A673 (cell line): Measurements from ENCODE around the gene CORO6. TPM values are rescaled to one million over a fixed set of nuclear protein-coding genes. Genes with fewer than 3 reads are reported as not detected.

ENCODE experiments used
- BruUV-seq: library from RNA; stranded (reverse); fragments of 400-500 nt; replicated peaks from 2 replicates; lab custom pipeline; 2021; lab: Mats Ljungman, UMichigan
- CTCF ChIA-PET: fragments of 300-600 bp; sonication (Branson Sonifier 250); formaldehyde crosslinking; loops from one replicate; lab custom pipeline; 2022; ENCODE audit warnings: antibody characterized with exemption; lab: Charles Lee
- POLR2A ChIA-PET: fragments of 300-600 bp; sonication (Branson Sonifier 250); formaldehyde crosslinking; loops from one replicate; lab custom pipeline; 2022; ENCODE audit warnings: antibody characterized with exemption; ENCODE audit not compliant: low non-redundant PET; lab: Charles Lee
- DNase-seq: peaks from one replicate; pipeline ENCODE4 v3.0.0-alpha.2; 2015; ENCODE audit warnings: low spot score
- H3K27ac ChIP-seq: fragments of 200-600 bp; sonication (generic); 2 replicates; pipeline ENCODE4 v1.5.1; 2016; ENCODE audit warnings: mixed run types, low read depth, mild to moderate bottlenecking, mixed read lengths, antibody characterized with exemption, low read length; ENCODE audit not compliant: poor library complexity, severe bottlenecking
- H3K27me3 ChIP-seq: fragments of 200-600 bp; sonication (generic); replicated peaks from 2 replicates; pipeline ENCODE4 v1.6.1; 2017; ENCODE audit warnings: mixed run types, low read depth, mild to moderate bottlenecking, mixed read lengths, antibody characterized with exemption, low read length; ENCODE audit not compliant: insufficient read depth, poor library complexity
- H3K36me3 ChIP-seq: fragments of 200-600 bp; sonication (generic); 2 replicates; pipeline ENCODE4 v1.6.1; 2016; ENCODE audit warnings: mixed run types, mild to moderate bottlenecking, mixed read lengths, antibody characterized with exemption, low read length; ENCODE audit not compliant: insufficient read depth, poor library complexity, severe bottlenecking
- H3K4me1 ChIP-seq: fragments of 200-600 bp; sonication (generic); 2 replicates; pipeline ENCODE4 v1.6.1; 2017; ENCODE audit warnings: mixed run types, mild to moderate bottlenecking, mixed read lengths, antibody characterized with exemption, low read length; ENCODE audit not compliant: insufficient read depth, poor library complexity, severe bottlenecking
- H3K4me3 ChIP-seq: fragments of 200-600 bp; sonication (generic); 2 replicates; pipeline ENCODE4 v1.5.1; 2016; ENCODE audit warnings: low read depth, mixed run types, mild to moderate bottlenecking, mixed read lengths, low read length; ENCODE audit not compliant: poor library complexity, severe bottlenecking
- H3K9me3 ChIP-seq: fragments of 200-600 bp; sonication (generic); 2 replicates; pipeline ENCODE4 v1.6.1; 2016; ENCODE audit warnings: mixed run types, low read depth, mild to moderate bottlenecking, mixed read lengths, antibody characterized with exemption, low read length; ENCODE audit not compliant: poor library complexity, severe bottlenecking
- CTCF ChIP-seq: fragments of 300-800, 200-600 bp; sonication (generic); conservative IDR thresholded peaks from 2 replicates; pipeline ENCODE4 v1.5.1; 2017; ENCODE audit warnings: low read depth, mild to moderate bottlenecking, antibody characterized with exemption, low read length, moderate library complexity, mixed read lengths
- EZH2 ChIP-seq: fragments of 200-600 bp; sonication (generic); IDR thresholded peaks from 2 replicates; pipeline ENCODE4 v1.6.1; 2017; ENCODE audit warnings: borderline replicate concordance, low read depth, mild to moderate bottlenecking, mixed read lengths, antibody characterized with exemption, low read length; ENCODE audit not compliant: poor library complexity, severe bottlenecking
- intact Hi-C: fragments of 100-400 bp; cut with micrococcal nuclease; formaldehyde crosslinking; loops from one replicate; pipeline ENCODE4 v1.10.0; 2022; ENCODE audit not compliant: unreplicated experiment
- total RNA-seq: library from RNA; stranded (reverse); gene quantifications from 2 replicates; pipeline ENCODE4 v1.2.3, GENCODE V29; 2021

CORO6 gene
- total RNA-seq, 1 experiment from 2014 or later: 19.7 TPM

DNA sequence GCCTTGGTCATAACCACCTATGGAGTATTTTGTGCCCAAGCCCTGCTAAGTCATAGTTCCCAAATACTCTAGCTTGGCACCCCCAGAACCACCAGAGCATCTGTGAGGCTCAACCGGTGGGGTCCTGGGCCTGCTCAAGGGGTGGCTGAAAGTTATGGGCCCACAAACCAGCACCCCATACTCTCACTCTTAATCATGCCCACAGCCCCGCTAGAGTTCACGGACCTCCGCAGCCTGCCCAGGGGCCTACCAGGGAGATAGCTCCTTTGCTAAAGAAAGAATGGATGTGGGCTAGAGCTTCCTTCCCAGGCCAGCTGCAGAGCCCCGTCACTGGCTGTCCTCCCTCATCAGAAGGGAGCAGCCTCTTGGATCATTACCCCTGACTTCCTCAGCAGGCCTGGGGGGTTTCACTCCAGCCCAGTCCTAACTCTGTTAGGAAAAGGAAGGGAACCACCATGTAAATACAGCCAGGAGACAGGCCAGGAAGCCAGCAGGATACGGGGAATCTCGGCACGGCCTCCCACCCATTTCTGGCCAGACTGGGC, 34.6 kb downstream of the CORO6 start:
- DNase-seq: no peak
- H3K27ac ChIP-seq: peak overlapping the region; percentile 83
- no peaks in the 10 kb centered on the region for H3K27me3 ChIP-seq
- no peaks in the 10 kb centered on the region for H3K9me3 ChIP-seq
- TF ChIP-seq EZH2 (no peak), CTCF (no peak)
- ChIA-PET POLR2A (no interaction called here), CTCF (interaction anchor here (0.6 to 1.4 kb wide), 2 partner anchors 10 to 29 kb away, joined by 3 read pairs; no protein-coding TSS in a partner anchor)
- no TSS peak for BruUV-seq
- intact Hi-C loops: no loop called here
- peaks cover 64% of the 10 kb centered on the region for H3K4me1 ChIP-seq
- peaks cover 8% of the 10 kb centered on the region for H3K36me3 ChIP-seq
- H3K4me3 ChIP-seq: peak overlapping the region; percentile 97

DNA sequence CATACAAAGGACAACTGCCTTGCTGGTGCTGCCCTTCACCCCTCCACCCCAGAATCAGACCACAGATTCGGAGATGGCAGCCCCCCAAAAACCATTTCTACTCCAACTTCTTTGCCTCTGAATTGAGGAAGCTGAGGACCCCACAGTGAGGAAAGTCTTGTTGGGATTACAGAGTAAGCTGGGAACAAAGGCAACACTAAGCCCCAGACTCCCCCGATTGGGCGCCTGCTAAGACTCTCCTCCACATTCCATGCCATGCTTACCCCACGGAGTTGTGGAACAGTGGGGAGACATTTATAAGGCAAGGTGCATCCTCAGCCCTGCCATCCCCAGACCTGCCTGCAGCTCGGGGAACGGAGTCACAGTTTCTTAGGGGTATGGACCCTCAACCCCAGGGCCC, 35.1 kb downstream of the CORO6 start:
- POLR2A ChIA-PET: no interaction called here
- peak overlapping the region; percentile 83 for H3K27ac ChIP-seq

GRCh38 chr17:29586676-29587469, 35.8 kb downstream of the CORO6 start:
- Histone ChIP-seq H3K4me3 (peak overlapping the region; percentile 97), H3K27me3 (no peaks in the 10 kb centered on the region), H3K27ac (peak overlapping the region; percentile 83), H3K4me1 (peaks cover 55% of the 10 kb centered on the region), H3K9me3 (no peaks in the 10 kb centered on the region), H3K36me3 (peaks cover 20% of the 10 kb centered on the region)
- BruUV-seq: no TSS peak
- no peak for TF ChIP-seq CTCF
- TF ChIP-seq EZH2: no peak
- DNase-seq: no peak
- intact Hi-C loops: no loop called here
- ChIA-PET CTCF (interaction anchor here (0.6 kb wide), 1 partner anchor 221 kb away, joined by 3 read pairs; no protein-coding TSS in a partner anchor), POLR2A (no interaction called here)

More for the DNA sequence above, 35.1 kb downstream of the CORO6 start:
- intact Hi-C loops: no loop called here
- Histone ChIP-seq H3K36me3 (peaks cover 13% of the 10 kb centered on the region), H3K4me1 (peaks cover 62% of the 10 kb centered on the region), H3K9me3 (no peaks in the 10 kb centered on the region), H3K27me3 (no peaks in the 10 kb centered on the region), H3K4me3 (peak overlapping the region; percentile 97)
- TF ChIP-seq EZH2: no peak
- TF ChIP-seq CTCF: no peak
- CTCF ChIA-PET: interaction anchor here (0.6 kb wide), 1 partner anchor 220 kb away, joined by 3 read pairs; no protein-coding TSS in a partner anchor
- BruUV-seq: no TSS peak
- no peak for DNase-seq
